ENCODE data around the gene CNTN1. TPM values are rescaled to one million over a fixed set of nuclear protein-coding genes. Genes with fewer than 3 reads are reported as not detected.

CNTN1 gene
- polyA plus RNA-seq (2012; rRNA removed) = 0.13 and 0.96 TPM in 2 replicates
- 0.99 and 1.4 TPM in 2 replicates for polyA plus RNA-seq (2012; cell fraction: cytosol; rRNA removed)
- polyA plus RNA-seq (2012; cell fraction: nucleus; rRNA removed) = 0.12 and 0.31 TPM in 2 replicates

- H4K20me1 ChIP-seq (ENCODE audit: insufficient read depth) = no peaks in the 10 kb centered on the region
- H3F3A ChIP-seq (replicated peaks; ENCODE audit: insufficient read depth) = no peaks in the 10 kb centered on the region
- H3K9ac ChIP-seq = no peak within 1 kb of the TSS
- peaks cover 0 to 6% of the 10 kb centered on the region in 2 experiments; a peak in 2 of 4 replicates for H3K4me1 ChIP-seq (ENCODE audit: control insufficient read depth in 1 of 2, insufficient read depth in 2 of 2, low read depth in 1 of 2, low read length in 1 of 2)
- H3K4me2 ChIP-seq = peak within 1 kb of the TSS; percentile 83
- no peaks in the 10 kb centered on the region; the same call in 1 of the 2 replicates for H3K27me3 ChIP-seq (ENCODE audit: insufficient read depth)
- DNase-seq = peak; percentile 97
- peak within 1 kb of the TSS in 1 of 2 experiments; percentile 34; a peak in 2 of 4 replicates for H3K27ac ChIP-seq (ENCODE audit: low read depth in 2 of 2, low read length in 1 of 2)
- no peaks in the 10 kb centered on the region for H3K36me3 ChIP-seq (replicated peaks in 1 of 2; ENCODE audit: control insufficient read depth in 1 of 2, insufficient read depth in 2 of 2, low read length in 1 of 2)
- POLR2A ChIA-PET = interaction anchor here (1.2 kb wide), 1 partner anchor 43 kb away, joined by 3 read pairs; no protein-coding TSS in a partner anchor
- CTCF ChIA-PET = interaction anchor here (1.3 to 2.6 kb wide), 2 partner anchors 41 to 71 kb away, joined by 3 to 8 read pairs; no protein-coding TSS in a partner anchor
- no peaks in the 10 kb centered on the region for H3K9me2 ChIP-seq
- H3K4me3 ChIP-seq (ENCODE audit: low read depth in 2 of 2, low read length in 1 of 2) = peak within 1 kb of the TSS; percentile 57
- 8% methylated on average over 13 of the region's 31 CpGs for WGBS (ENCODE audit: low lambda C conversion rate)
- no peaks in the 10 kb centered on the region for H3K79me2 ChIP-seq (ENCODE audit: insufficient read depth)
- H2AFZ ChIP-seq (ENCODE audit: low read depth) = peak within 1 kb of the TSS; percentile 68
- TF ChIP-seq RAD21 (IDR thresholded peaks at IDR 0.05; ENCODE audit: low read length) (no peak), REST (IDR thresholded peaks at IDR 0.05; ENCODE audit: low read depth, low read length) (no peak), NRF1 (IDR thresholded peaks at IDR 0.05; ENCODE audit: low read depth, low read length) (no peak), TEAD4 (IDR thresholded peaks at IDR 0.05; ENCODE audit: borderline replicate concordance, insufficient read depth) (no peak), MEF2A (IDR thresholded peaks at IDR 0.05; ENCODE audit: borderline replicate concordance, low read depth) (no peak), ELF1 (IDR thresholded peaks at IDR 0.05) (no peak), YY1 (IDR thresholded peaks at IDR 0.05; ENCODE audit: low read depth) (no peak), PBX3 (IDR thresholded peaks at IDR 0.05) (peak; percentile 97), MXI1 (IDR thresholded peaks at IDR 0.05; ENCODE audit: low read depth, low read length) (peak; percentile 53; the same call in 1 of the 2 replicates), SIN3A (IDR thresholded peaks at IDR 0.05; ENCODE audit: borderline replicate concordance, low read depth, low read length) (no peak), CHD2 (IDR thresholded peaks at IDR 0.05; ENCODE audit: low read length, partially characterized antibody) (no peak), TCF12 (IDR thresholded peaks at IDR 0.05) (no peak), RFX5 (IDR thresholded peaks at IDR 0.05; ENCODE audit: low read length) (no peak), USF1 (IDR thresholded peaks at IDR 0.05; ENCODE audit: borderline replicate concordance, low read depth) (no peak), JUND (IDR thresholded peaks at IDR 0.05) (no peak), SMC3 (IDR thresholded peaks at IDR 0.05; ENCODE audit: low read depth, low read length) (no peak), POLR2AphosphoS5 (IDR thresholded peaks at IDR 0.05; ENCODE audit: low read depth, low read length) (no peak)
- TF ChIP-seq, protein P1, sequence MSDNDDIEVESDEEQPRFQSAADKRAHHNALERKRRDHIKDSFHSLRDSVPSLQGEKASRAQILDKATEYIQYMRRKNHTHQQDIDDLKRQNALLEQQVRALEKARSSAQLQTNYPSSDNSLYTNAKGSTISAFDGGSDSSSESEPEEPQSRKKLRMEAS (IDR thresholded peaks at IDR 0.05; ENCODE audit: low read depth) = no peak
- TF ChIP-seq, protein P2, sequence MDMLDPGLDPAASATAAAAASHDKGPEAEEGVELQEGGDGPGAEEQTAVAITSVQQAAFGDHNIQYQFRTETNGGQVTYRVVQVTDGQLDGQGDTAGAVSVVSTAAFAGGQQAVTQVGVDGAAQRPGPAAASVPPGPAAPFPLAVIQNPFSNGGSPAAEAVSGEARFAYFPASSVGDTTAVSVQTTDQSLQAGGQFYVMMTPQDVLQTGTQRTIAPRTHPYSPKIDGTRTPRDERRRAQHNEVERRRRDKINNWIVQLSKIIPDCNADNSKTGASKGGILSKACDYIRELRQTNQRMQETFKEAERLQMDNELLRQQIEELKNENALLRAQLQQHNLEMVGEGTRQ (IDR thresholded peaks at IDR 0.05; ENCODE audit: borderline replicate concordance, low read depth, low read length) = no peak
- TF ChIP-seq, protein P3, sequence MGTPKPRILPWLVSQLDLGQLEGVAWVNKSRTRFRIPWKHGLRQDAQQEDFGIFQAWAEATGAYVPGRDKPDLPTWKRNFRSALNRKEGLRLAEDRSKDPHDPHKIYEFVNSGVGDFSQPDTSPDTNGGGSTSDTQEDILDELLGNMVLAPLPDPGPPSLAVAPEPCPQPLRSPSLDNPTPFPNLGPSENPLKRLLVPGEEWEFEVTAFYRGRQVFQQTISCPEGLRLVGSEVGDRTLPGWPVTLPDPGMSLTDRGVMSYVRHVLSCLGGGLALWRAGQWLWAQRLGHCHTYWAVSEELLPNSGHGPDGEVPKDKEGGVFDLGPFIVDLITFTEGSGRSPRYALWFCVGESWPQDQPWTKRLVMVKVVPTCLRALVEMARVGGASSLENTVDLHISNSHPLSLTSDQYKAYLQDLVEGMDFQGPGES (IDR thresholded peaks at IDR 0.05; ENCODE audit: low read depth, low read length) = peak; percentile 39; the same call in 1 of the 2 replicates
- TF ChIP-seq, protein P4, sequence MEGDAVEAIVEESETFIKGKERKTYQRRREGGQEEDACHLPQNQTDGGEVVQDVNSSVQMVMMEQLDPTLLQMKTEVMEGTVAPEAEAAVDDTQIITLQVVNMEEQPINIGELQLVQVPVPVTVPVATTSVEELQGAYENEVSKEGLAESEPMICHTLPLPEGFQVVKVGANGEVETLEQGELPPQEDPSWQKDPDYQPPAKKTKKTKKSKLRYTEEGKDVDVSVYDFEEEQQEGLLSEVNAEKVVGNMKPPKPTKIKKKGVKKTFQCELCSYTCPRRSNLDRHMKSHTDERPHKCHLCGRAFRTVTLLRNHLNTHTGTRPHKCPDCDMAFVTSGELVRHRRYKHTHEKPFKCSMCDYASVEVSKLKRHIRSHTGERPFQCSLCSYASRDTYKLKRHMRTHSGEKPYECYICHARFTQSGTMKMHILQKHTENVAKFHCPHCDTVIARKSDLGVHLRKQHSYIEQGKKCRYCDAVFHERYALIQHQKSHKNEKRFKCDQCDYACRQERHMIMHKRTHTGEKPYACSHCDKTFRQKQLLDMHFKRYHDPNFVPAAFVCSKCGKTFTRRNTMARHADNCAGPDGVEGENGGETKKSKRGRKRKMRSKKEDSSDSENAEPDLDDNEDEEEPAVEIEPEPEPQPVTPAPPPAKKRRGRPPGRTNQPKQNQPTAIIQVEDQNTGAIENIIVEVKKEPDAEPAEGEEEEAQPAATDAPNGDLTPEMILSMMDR (IDR thresholded peaks at IDR 0.05) = no peak
- no peaks in the 10 kb centered on the region for H3K9me3 ChIP-seq
These were observed at the start of gene CNTN1 for GRCh38 chr12:40691913-40692764. Gene CNTN1 (plus strand): TSS chr12:40692439.
